HL-60 (cell line): ENCODE data around the gene SLC35D2.
"Not testable (repeated sequence)": the region's sequence is repeated elsewhere in the genome, so short reads cannot be mapped to it uniquely, and the experiment has no call there.

ENCODE experiments used
- CTCF ChIP-seq: IDR thresholded peaks from one replicate; pipeline ENCODE4 v1.5.1; 2011; ENCODE audit warnings: low read length, control low read depth, inconsistent platforms; ENCODE audit not compliant: insufficient read depth
- GABPA ChIP-seq: IDR thresholded peaks from 2 replicates; pipeline ENCODE4 v1.6.1; 2012; ENCODE audit warnings: low read depth
- POLR2AphosphoS5 ChIP-seq: IDR thresholded peaks from 2 replicates; pipeline ENCODE4 v1.6.1; 2012; ENCODE audit warnings: low read depth
- TF ChIP-seq, protein P1 (sequence below): IDR thresholded peaks from 2 replicates; pipeline ENCODE4 v1.6.1; 2012; ENCODE audit warnings: low read depth; ENCODE audit not compliant: insufficient replicate concordance

DNA sequence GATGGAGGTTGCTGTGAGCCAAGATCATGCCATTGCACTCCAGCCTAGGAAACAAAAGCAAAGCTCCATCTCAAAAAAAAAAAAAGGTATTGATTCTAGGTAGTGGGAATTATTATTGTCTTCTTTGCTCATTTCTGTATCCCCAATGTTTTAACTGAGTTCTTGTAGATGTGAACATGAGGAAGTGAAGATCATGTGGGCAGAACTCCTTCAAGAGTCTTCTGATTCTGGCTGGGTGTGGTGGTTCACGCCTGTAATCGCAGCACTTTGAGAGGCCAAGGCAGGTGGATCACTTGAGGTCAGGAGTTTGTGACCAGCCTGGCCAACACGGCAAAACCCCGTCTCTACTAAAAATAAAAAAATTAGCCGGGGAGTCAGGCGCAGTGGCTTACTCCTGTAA is 8.0 kb downstream of the SLC35D2 start:
- TF ChIP-seq CTCF, POLR2AphosphoS5, GABPA: not testable (repeated sequence)
- TF ChIP-seq, protein P1, sequence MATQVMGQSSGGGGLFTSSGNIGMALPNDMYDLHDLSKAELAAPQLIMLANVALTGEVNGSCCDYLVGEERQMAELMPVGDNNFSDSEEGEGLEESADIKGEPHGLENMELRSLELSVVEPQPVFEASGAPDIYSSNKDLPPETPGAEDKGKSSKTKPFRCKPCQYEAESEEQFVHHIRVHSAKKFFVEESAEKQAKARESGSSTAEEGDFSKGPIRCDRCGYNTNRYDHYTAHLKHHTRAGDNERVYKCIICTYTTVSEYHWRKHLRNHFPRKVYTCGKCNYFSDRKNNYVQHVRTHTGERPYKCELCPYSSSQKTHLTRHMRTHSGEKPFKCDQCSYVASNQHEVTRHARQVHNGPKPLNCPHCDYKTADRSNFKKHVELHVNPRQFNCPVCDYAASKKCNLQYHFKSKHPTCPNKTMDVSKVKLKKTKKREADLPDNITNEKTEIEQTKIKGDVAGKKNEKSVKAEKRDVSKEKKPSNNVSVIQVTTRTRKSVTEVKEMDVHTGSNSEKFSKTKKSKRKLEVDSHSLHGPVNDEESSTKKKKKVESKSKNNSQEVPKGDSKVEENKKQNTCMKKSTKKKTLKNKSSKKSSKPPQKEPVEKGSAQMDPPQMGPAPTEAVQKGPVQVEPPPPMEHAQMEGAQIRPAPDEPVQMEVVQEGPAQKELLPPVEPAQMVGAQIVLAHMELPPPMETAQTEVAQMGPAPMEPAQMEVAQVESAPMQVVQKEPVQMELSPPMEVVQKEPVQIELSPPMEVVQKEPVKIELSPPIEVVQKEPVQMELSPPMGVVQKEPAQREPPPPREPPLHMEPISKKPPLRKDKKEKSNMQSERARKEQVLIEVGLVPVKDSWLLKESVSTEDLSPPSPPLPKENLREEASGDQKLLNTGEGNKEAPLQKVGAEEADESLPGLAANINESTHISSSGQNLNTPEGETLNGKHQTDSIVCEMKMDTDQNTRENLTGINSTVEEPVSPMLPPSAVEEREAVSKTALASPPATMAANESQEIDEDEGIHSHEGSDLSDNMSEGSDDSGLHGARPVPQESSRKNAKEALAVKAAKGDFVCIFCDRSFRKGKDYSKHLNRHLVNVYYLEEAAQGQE = not testable (repeated sequence)
